Suprapubic skin (tissue), 3 donors: ENCODE data around the gene RGS17.

Experiments
- CTCF ChIP-seq, 2 donors: fragments of 200-600 bp in 1 of 2; fragments of 450-650 bp in 1 of 2; sonication (generic) in 1 of 2; IDR thresholded peaks; one replicate each; pipeline ENCODE4 v1.5.1; 2016 to 2019; ENCODE audit warnings: antibody characterized with exemption in 2 of 2, mild to moderate bottlenecking in 1 of 2, moderate library complexity in 1 of 2
- POLR2A ChIP-seq, 2 donors: fragments of 450-650 bp; IDR thresholded peaks; one replicate each; pipeline ENCODE4 v1.6.1; 2017; ENCODE audit warnings: antibody characterized with exemption in 2 of 2, mild to moderate bottlenecking in 2 of 2, moderate library complexity in 2 of 2

GRCh38 chr6:153099636-153100035 is 31.4 kb downstream of the RGS17 start:
- TF ChIP-seq CTCF (IDR thresholded peaks at IDR 0.05) (no peak), POLR2A (IDR thresholded peaks at IDR 0.05) (no peak)
